Transverse colon (tissue), 4 donors: ENCODE data around the gene VPS8. TPM values are rescaled to one million over a fixed set of nuclear protein-coding genes. Genes with fewer than 3 reads are reported as not detected.

Experiments used
- DNase-seq: peaks from one replicate; pipeline ENCODE4 v3.0.0-alpha.2; 2019
- H3K27ac ChIP-seq, 4 donors: fragments of 200-600 bp; sonication (generic); 2 replicates each; pipeline ENCODE4 v1.5.1; 2016 to 2018; ENCODE audit warnings: inconsistent platforms in 4 of 4
- H3K27me3 ChIP-seq: fragments of 200-600 bp; sonication (generic); 2 replicates; pipeline ENCODE4 v1.5.1; 2017; ENCODE audit warnings: inconsistent platforms
- H3K36me3 ChIP-seq, 4 donors: fragments of 200-600 bp; sonication (generic); 2 replicates each; pipeline ENCODE4 v1.5.1; 2017 to 2019; ENCODE audit warnings: inconsistent platforms in 4 of 4
- H3K4me1 ChIP-seq, 4 donors: fragments of 200-600 bp; sonication (generic); 2 replicates each; pipeline ENCODE4 v1.5.1; 2017 to 2020; ENCODE audit warnings: inconsistent platforms in 4 of 4
- H3K4me3 ChIP-seq, 4 donors: fragments of 200-600 bp; sonication (generic); 1 replicate in 1 of 4; 2 replicates in 3 of 4; pipeline versions ENCODE4 v1.5.1 to v1.6.1; 2017 to 2019; ENCODE audit warnings: inconsistent platforms in 4 of 4
- H3K9me3 ChIP-seq, 2 donors: fragments of 200-600 bp; sonication (generic); 2 replicates each; pipeline ENCODE4 v1.5.1; 2017 to 2019; ENCODE audit warnings: inconsistent platforms in 2 of 2
- EP300 ChIP-seq: sonication (generic); formaldehyde crosslinking; IDR thresholded peaks from one replicate; pipeline ENCODE4 v1.6.1; 2017; ENCODE audit warnings: antibody characterized with exemption, low read depth
- POLR2A ChIP-seq: fragments of 450-650 bp; IDR thresholded peaks from one replicate; pipeline ENCODE4 v1.6.1; 2016; ENCODE audit warnings: antibody characterized with exemption, mild to moderate bottlenecking, moderate library complexity
- POLR2AphosphoS5 ChIP-seq, 3 donors: sonication (generic); formaldehyde crosslinking; IDR thresholded peaks; one replicate each; pipeline ENCODE4 v1.6.1; 2016; ENCODE audit warnings: antibody characterized with exemption in 3 of 3
- WGBS, 2 donors: methylation state at CpG; one replicate each; pipeline ENCODE4 v1.1.5; 2018; ENCODE audit warnings: low coverage in 1 of 2; 5-methylcytosine and 5-hydroxymethylcytosine counted together
- in situ Hi-C, 4 donors: fragments of 200-750 bp; cut with MboI; loops; one replicate each; pipeline versions ENCODE4 v1.15.0 to v1.15.1; 2017; ENCODE audit warnings: low sequenced_read_pairs in 3 of 4, low pct_ligation_motif_present in 1 of 4, low pct_unique_long_range_greater_than_20kb in 1 of 4
- intact Hi-C: fragments of 100-400 bp; cut with DNase I; formaldehyde crosslinking; loops from one replicate; pipeline ENCODE4 v1.15.1; 2023; ENCODE audit warnings: low total_unique reads
- total RNA-seq, 4 donors: library from RNA; depleted of rRNA; stranded (reverse); fragments of >200 nt; gene quantifications; one replicate each; pipeline ENCODE4 v1.1.0, GENCODE V29; 2016
- TF ChIP-seq, protein P1 (sequence below), 5 experiments: fragments of 200-600 bp in 3 of 5; fragments of 450-650 bp in 2 of 5; sonication (generic) in 3 of 5; IDR thresholded peaks; 1 replicate in 2 of 5; 2 replicates in 3 of 5; pipeline ENCODE4 v1.5.1; 2016 to 2017; ENCODE audit warnings: antibody characterized with exemption in 5 of 5, inconsistent platforms in 3 of 5, mild to moderate bottlenecking in 2 of 5, moderate library complexity in 1 of 5

VPS8 gene
- total RNA-seq, 4 donors from 2014 or later = 35.8 to 115 (median 70.3) TPM

- Histone ChIP-seq H3K4me3 (no peak overlapping the region), H3K27ac (no peak overlapping the region), H3K36me3 (peaks cover 0 to 37% (median 12%) of the 10 kb centered on the region in 4 donors), H3K4me1 (peaks cover 0 to 3% (median 0%) of the 10 kb centered on the region in 4 donors), H3K9me3 (no peaks in the 10 kb centered on the region), H3K27me3 (no peaks in the 10 kb centered on the region)
- TF ChIP-seq POLR2AphosphoS5 (IDR thresholded peaks at IDR 0.05) (no peak), POLR2A (no peak), EP300 (no peak)
- TF ChIP-seq, protein P1, sequence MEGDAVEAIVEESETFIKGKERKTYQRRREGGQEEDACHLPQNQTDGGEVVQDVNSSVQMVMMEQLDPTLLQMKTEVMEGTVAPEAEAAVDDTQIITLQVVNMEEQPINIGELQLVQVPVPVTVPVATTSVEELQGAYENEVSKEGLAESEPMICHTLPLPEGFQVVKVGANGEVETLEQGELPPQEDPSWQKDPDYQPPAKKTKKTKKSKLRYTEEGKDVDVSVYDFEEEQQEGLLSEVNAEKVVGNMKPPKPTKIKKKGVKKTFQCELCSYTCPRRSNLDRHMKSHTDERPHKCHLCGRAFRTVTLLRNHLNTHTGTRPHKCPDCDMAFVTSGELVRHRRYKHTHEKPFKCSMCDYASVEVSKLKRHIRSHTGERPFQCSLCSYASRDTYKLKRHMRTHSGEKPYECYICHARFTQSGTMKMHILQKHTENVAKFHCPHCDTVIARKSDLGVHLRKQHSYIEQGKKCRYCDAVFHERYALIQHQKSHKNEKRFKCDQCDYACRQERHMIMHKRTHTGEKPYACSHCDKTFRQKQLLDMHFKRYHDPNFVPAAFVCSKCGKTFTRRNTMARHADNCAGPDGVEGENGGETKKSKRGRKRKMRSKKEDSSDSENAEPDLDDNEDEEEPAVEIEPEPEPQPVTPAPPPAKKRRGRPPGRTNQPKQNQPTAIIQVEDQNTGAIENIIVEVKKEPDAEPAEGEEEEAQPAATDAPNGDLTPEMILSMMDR (IDR thresholded peaks at IDR 0.05) = no peak
- WGBS, 2 donors = 92 to 95% methylated on average over 7 of the region's 7 CpGs
- intact Hi-C loops = no loop called here
- in situ Hi-C loops = no loop called here
- no peak for DNase-seq
Measured at GRCh38 chr3:184924547-184924946, 112.6 kb downstream of the VPS8 start.

DNA sequence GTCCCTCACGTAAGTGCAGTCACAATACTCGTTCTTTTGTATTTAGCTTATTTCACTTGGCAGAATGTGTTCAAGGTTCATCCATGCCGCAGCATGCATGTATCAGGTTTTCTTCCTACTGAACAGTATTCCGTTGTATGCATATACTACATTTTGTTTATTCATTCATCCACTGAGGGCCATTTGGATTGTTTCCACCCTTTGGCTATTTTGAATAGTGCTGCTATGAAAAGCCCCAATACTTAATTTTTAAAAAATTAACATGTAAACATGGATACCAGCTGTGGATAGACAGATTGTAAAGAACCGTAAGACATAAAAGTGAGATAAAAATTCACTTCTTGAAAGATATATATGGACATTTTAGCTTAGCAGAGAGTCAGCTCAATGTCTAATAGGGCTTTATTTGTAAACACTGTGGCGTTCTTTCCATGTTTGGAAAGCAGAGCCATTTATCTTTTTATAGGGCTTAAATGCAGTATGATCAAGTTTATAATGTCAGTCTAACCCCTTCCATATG lies 115.9 kb downstream of the VPS8 start:
- TF ChIP-seq POLR2A = no peak
- no peak for TF ChIP-seq POLR2AphosphoS5 (IDR thresholded peaks at IDR 0.05)
- no peak for TF ChIP-seq EP300
- TF ChIP-seq, protein P1 (IDR thresholded peaks at IDR 0.05) = no peak
- Histone ChIP-seq H3K4me3 (no peak overlapping the region), H3K4me1 (no peaks in the 10 kb centered on the region), H3K27ac (no peak overlapping the region), H3K9me3 (no peaks in the 10 kb centered on the region), H3K27me3 (no peaks in the 10 kb centered on the region), H3K36me3 (peaks cover 0 to 42% (median 6%) of the 10 kb centered on the region in 4 donors)
- DNase-seq = no peak
- in situ Hi-C loops (no loop called here), intact Hi-C loops (no loop called here)
- WGBS, 2 donors = 83 to 93% methylated on average over 6 of the region's 6 CpGs

- Histone ChIP-seq H3K36me3 (peaks cover 0 to 17% (median 7%) of the 10 kb centered on the region in 4 donors), H3K9me3 (no peaks in the 10 kb centered on the region), H3K4me1 (no peaks in the 10 kb centered on the region), H3K27ac (no peak overlapping the region), H3K27me3 (no peaks in the 10 kb centered on the region), H3K4me3 (no peak overlapping the region)
- in situ Hi-C loops = no loop called here
- no peak for DNase-seq
- TF ChIP-seq, protein P1 (IDR thresholded peaks at IDR 0.05) = no peak
- no peak for TF ChIP-seq EP300
- intact Hi-C loops = no loop called here
- 96 to 100% methylated on average over 1 of the region's 1 CpG for WGBS, 2 donors
Measured at GRCh38 chr3:184932777-184933176, 120.8 kb downstream of the VPS8 start.

DNA sequence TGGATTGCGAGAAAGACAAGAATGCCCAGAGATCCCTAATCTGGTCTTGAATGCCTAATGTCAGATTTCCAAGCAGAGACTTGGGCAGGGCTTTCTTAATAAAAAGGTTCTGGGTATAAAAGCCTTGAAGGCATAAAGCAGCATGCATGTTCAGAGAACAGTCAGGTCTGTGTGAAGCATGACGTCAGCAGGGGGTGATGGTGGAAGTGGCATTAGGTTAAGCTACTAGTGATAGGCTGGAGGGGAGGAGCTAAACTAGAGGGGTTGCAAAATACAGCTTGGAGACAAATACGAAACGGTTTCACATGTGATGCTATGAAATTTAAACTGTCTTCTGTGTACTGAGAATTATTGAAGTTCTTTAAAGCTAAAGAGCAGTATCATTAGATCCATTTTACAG lies 125.6 kb downstream of the VPS8 start:
- Histone ChIP-seq H3K36me3 (peaks cover 0 to 6% (median 0%) of the 10 kb centered on the region in 4 donors), H3K27ac (no peak overlapping the region), H3K9me3 (no peaks in the 10 kb centered on the region), H3K27me3 (no peaks in the 10 kb centered on the region), H3K4me3 (no peak overlapping the region), H3K4me1 (no peaks in the 10 kb centered on the region)
- WGBS, 2 donors = 89 to 95% methylated on average over 4 of the region's 4 CpGs
- no peak for TF ChIP-seq EP300
- TF ChIP-seq, protein P1 (IDR thresholded peaks at IDR 0.05) = no peak
- TF ChIP-seq POLR2AphosphoS5 (IDR thresholded peaks at IDR 0.05) = no peak
- no peak for TF ChIP-seq POLR2A
- in situ Hi-C loops = no loop called here
- intact Hi-C loops = no loop called here
- DNase-seq = no peak
